Measurements from ENCODE around the gene EEF2K. TPM values are rescaled to one million over a fixed set of nuclear protein-coding genes. Genes with fewer than 3 reads are reported as not detected.

Gene EEF2K
- total and polyA plus RNA-seq, 2 donors (not counting 1 experiment from before 2014, with no cell fraction given): 11.8 to 28.7 TPM

DNA sequence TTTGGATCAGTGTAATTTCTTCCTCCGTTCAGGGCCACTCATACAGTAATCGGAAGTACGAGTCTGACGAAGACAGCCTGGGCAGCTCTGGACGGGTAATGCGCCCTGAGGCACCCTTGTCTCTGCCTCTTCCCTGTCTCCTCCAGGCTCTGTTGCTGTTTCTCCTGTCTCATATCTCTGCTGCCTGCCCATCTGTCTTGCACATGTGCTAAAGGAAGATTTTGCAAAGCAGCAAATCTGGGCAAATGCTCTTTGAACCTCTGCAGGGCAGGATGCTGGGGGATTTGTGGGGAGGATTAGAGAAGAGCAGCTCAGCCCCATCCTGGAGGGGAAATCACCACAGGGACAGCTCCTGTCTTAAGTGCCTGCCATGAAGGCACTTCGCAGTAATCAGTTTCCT is 58.7 kb downstream of the EEF2K start:
- Histone ChIP-seq H2AFZ (ENCODE audit: insufficient read depth, low read depth, low read length, poor library complexity, severe bottlenecking) (no peak overlapping the region), H3K9ac (ENCODE audit: low read length) (no peak overlapping the region), H3K27me3 (replicated peaks in 1 of 4; ENCODE audit: control extremely low read depth in 1 of 4, control insufficient read depth in 3 of 4, insufficient read depth in 4 of 4, low read length in 3 of 4) (no peaks in the 10 kb centered on the region), H3K4me1 (ENCODE audit: control insufficient read depth in 2 of 2, insufficient read depth in 2 of 2, low read length in 2 of 2) (no peaks in the 10 kb centered on the region), H4K20me1 (ENCODE audit: control insufficient read depth, insufficient read depth, low read length, poor library complexity, severe bottlenecking) (no peaks in the 10 kb centered on the region), H3K4me3 (ENCODE audit: control extremely low read depth in 1 of 5, extremely low read depth in 1 of 5, insufficient read depth in 1 of 5, low read depth in 2 of 5, low read length in 4 of 5) (no peak overlapping the region), H3K27ac (ENCODE audit: low read length in 2 of 2) (no peak overlapping the region), H3K79me2 (ENCODE audit: control insufficient read depth, insufficient read depth, low read length) (no peaks in the 10 kb centered on the region), H3K4me2 (replicated peaks; ENCODE audit: low read depth, low read length, poor library complexity, severe bottlenecking) (no peak overlapping the region), H3K36me3 (replicated peaks in 1 of 2; ENCODE audit: control extremely low read depth in 1 of 2, control insufficient read depth in 1 of 2, extremely low read depth in 1 of 2, insufficient read depth in 2 of 2, low read length in 1 of 2) (peaks cover 2 to 17% of the 10 kb centered on the region in 2 experiments), H3K9me3 (ENCODE audit: control extremely low read depth in 1 of 3, control insufficient read depth in 2 of 3, insufficient read depth in 1 of 3, low read length in 2 of 3) (peaks cover 0 to 4% (median 0%) of the 10 kb centered on the region in 3 donors)
- H3K4me1 Mint-ChIP-seq: no peaks in the 10 kb centered on the region
- ChIA-PET POLR2A (no interaction called here), CTCF (interaction anchor here (1.6 kb wide), 1 partner anchor 8 kb away, joined by 4 read pairs; no protein-coding TSS in a partner anchor)
- H3K9me3 Mint-ChIP-seq (ENCODE audit: insufficient read depth): no peaks in the 10 kb centered on the region
- H3K4me3 Mint-ChIP-seq: no peak overlapping the region
- ATAC-seq (ENCODE audit: low read depth) (no peak), DNase-seq (no peak)
- 98% methylated on average over 7 of the region's 7 CpGs for WGBS (ENCODE audit: insufficient coverage)
- intact Hi-C loops (cut with micrococcal nuclease): no loop called here
- no peak overlapping the region for H3K27ac Mint-ChIP-seq
- TF ChIP-seq, protein P1, sequence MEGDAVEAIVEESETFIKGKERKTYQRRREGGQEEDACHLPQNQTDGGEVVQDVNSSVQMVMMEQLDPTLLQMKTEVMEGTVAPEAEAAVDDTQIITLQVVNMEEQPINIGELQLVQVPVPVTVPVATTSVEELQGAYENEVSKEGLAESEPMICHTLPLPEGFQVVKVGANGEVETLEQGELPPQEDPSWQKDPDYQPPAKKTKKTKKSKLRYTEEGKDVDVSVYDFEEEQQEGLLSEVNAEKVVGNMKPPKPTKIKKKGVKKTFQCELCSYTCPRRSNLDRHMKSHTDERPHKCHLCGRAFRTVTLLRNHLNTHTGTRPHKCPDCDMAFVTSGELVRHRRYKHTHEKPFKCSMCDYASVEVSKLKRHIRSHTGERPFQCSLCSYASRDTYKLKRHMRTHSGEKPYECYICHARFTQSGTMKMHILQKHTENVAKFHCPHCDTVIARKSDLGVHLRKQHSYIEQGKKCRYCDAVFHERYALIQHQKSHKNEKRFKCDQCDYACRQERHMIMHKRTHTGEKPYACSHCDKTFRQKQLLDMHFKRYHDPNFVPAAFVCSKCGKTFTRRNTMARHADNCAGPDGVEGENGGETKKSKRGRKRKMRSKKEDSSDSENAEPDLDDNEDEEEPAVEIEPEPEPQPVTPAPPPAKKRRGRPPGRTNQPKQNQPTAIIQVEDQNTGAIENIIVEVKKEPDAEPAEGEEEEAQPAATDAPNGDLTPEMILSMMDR (IDR thresholded peaks at IDR 0.05): no peak
- TF ChIP-seq EZH2 (IDR thresholded peaks at IDR 0.05; ENCODE audit: borderline replicate concordance, insufficient read depth, low read depth, low read length, poor library complexity, severe bottlenecking): no peak
- no peaks in the 10 kb centered on the region for H3K27me3 Mint-ChIP-seq

DNA sequence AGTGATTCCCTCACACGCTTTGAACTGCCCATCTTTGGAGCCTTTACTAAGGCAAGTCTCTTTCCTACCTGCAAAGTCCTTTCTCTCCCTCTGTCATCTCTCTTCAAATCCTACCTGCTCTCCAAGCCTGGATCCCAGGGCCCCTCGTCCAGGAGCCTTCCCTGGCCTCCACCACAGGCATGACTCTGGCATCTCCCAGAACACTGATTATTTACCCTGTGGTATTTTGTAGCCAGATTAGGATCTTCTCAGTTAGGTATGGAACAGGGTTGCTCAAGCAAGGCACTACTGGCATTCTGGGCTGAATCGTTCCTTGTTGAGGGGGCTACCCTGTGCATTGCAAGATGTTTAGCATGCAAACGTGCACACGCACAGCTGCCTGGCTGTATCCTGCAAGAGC is 59.3 kb downstream of the EEF2K start:
- Histone ChIP-seq H3K36me3 (replicated peaks in 1 of 2; ENCODE audit: control extremely low read depth in 1 of 2, control insufficient read depth in 1 of 2, extremely low read depth in 1 of 2, insufficient read depth in 2 of 2, low read length in 1 of 2) (peaks cover 2 to 12% of the 10 kb centered on the region in 2 experiments), H3K79me2 (ENCODE audit: control insufficient read depth, insufficient read depth, low read length) (no peaks in the 10 kb centered on the region), H2AFZ (ENCODE audit: insufficient read depth, low read depth, low read length, poor library complexity, severe bottlenecking) (no peak overlapping the region), H3K9me3 (ENCODE audit: control extremely low read depth in 1 of 3, control insufficient read depth in 2 of 3, insufficient read depth in 1 of 3, low read length in 2 of 3) (peaks cover 0 to 2% (median 0%) of the 10 kb centered on the region in 3 donors), H3K9ac (ENCODE audit: low read length) (no peak overlapping the region), H3K4me2 (replicated peaks; ENCODE audit: low read depth, low read length, poor library complexity, severe bottlenecking) (no peak overlapping the region), H4K20me1 (ENCODE audit: control insufficient read depth, insufficient read depth, low read length, poor library complexity, severe bottlenecking) (no peaks in the 10 kb centered on the region), H3K27me3 (replicated peaks in 1 of 4; ENCODE audit: control extremely low read depth in 1 of 4, control insufficient read depth in 3 of 4, insufficient read depth in 4 of 4, low read length in 3 of 4) (no peaks in the 10 kb centered on the region), H3K4me3 (ENCODE audit: control extremely low read depth in 1 of 5, extremely low read depth in 1 of 5, insufficient read depth in 1 of 5, low read depth in 2 of 5, low read length in 4 of 5) (no peak overlapping the region), H3K27ac (ENCODE audit: low read length in 2 of 2) (no peak overlapping the region), H3K4me1 (ENCODE audit: control insufficient read depth in 2 of 2, insufficient read depth in 2 of 2, low read length in 2 of 2) (no peaks in the 10 kb centered on the region)
- H3K9me3 Mint-ChIP-seq (ENCODE audit: insufficient read depth): no peaks in the 10 kb centered on the region
- CTCF ChIA-PET: interaction anchor here (1.6 kb wide), 1 partner anchor 8 kb away, joined by 4 read pairs; no protein-coding TSS in a partner anchor
- 99% methylated on average over 4 of the region's 5 CpGs for WGBS (ENCODE audit: insufficient coverage)
- no peak overlapping the region for H3K27ac Mint-ChIP-seq
- H3K4me3 Mint-ChIP-seq: no peak overlapping the region
- intact Hi-C loops (cut with micrococcal nuclease): no loop called here
- no peaks in the 10 kb centered on the region for H3K4me1 Mint-ChIP-seq
- POLR2A ChIA-PET: no interaction called here
- no peak for DNase-seq
- ATAC-seq (ENCODE audit: low read depth): no peak
- TF ChIP-seq, protein P1 (IDR thresholded peaks at IDR 0.05): no peak
- TF ChIP-seq EZH2 (IDR thresholded peaks at IDR 0.05; ENCODE audit: borderline replicate concordance, insufficient read depth, low read depth, low read length, poor library complexity, severe bottlenecking): no peak
- no peaks in the 10 kb centered on the region for H3K27me3 Mint-ChIP-seq
